GM19467 (cell line): ENCODE measurements around the gene COMMD1.
"Not testable (repeated sequence)": the region's sequence is repeated elsewhere in the genome, so short reads cannot be mapped to it uniquely, and the experiment has no call there.

Experiments
- ATAC-seq: cut with Tn5 transposase; IDR thresholded peaks from one replicate; pipeline ENCODE4 v1.9.1; 2021; ENCODE audit warnings: mild to moderate bottlenecking, moderate library complexity; ENCODE audit not compliant: unreplicated experiment

Gene COMMD1

DNA sequence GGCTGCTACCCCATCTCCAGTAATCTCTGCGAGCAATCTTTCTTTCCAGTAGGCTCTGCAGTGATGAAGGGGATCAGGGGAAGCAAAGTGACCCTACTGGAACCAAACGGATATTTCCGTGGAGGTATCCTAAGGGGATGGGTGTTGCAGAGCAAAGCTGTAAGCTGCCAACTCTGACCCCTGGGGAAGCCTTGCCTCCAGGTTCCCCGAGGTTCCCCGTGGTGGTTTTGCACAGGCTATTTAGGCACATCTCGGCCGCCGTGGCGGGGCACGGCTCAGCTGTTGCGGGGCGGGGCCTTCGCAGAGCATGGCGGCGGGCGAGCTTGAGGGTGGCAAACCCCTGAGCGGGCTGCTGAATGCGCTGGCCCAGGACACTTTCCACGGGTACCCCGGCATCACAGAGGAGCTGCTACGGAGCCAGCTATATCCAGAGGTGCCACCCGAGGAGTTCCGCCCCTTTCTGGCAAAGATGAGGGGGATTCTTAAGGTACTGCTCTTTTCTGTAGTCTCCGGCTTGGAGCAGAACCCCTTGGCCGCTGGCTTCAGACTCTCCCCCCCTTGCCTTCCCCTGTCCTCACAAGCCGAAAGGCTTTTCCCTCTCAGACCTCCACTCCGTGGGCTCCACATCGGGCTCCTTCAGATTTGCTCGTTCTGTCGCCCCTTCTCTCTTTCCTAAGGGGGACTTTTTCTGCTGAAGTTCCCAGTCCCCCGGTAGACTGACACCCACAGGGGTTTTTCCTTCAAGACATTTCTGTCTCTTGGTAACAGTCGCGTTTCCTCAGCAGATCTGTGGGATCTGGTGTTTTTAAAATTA is at the start of gene COMMD1:
COMMD1 (plus strand) TSS at position 303 of the 814 bp plus-strand sequence; CDS start at position 308, 5 bp downstream.
- peak; percentile 98 for ATAC-seq

DNA sequence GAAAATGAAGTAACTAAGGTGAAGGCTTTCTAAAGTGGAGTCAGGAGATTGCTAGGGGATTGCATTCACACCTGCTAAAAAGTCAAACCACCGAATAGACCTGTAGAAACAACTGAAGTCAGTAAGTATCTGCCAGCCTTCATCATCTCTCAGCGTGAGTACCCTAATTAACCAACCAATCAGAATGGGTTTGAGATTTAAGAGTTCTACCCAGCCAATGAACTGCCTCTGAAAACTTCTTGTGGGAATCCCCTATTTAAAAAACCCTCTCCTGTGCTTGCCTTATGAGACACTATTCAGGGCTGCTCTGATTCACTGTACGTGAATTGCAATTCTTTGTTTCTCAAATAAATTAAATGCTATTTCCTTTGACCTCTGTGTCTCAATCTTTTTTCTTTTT is 48.2 kb upstream of the COMMD1 start:
- ATAC-seq: no peak

- ATAC-seq: no peak
Observed at GRCh38 chr2:61862085-61862484, 43.4 kb upstream of the COMMD1 start.

GRCh38 chr2:61866482-61867089 is 38.9 kb upstream of the COMMD1 start:
- not testable (repeated sequence) for ATAC-seq

GRCh38 chr2:61876400-61876799 is 29.1 kb upstream of the COMMD1 start:
- no peak for ATAC-seq

DNA sequence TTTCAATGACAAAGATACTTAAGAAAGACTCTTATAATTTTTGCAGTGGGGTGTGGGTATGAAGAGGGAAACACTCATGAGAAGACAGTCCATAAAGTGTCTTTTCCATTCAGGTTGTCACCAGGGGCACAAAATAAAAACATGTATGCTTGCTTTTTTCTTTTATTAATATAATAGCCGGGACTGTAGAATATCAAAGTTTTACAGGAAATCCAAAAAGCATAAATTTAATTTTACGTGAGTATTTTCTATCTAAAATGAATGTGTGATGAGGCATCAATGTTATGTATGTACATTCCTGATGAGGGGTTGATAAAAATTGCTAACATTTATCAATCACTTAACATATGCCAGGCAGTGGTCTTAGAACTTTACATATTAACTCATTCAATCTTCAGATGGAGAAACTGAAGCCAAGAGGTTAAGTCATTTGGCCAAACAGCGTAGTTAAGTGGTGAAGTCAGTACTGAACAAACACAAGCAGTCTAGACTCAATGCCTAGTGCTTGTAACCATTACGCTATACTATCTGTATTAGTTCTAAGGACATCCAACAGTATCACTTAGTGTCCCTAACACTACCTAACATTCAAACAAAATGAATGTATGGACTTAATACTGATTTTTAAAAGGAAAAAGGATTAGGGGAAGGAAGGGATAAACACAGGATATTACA is 27.8 kb upstream of the COMMD1 start:
- no peak for ATAC-seq

DNA sequence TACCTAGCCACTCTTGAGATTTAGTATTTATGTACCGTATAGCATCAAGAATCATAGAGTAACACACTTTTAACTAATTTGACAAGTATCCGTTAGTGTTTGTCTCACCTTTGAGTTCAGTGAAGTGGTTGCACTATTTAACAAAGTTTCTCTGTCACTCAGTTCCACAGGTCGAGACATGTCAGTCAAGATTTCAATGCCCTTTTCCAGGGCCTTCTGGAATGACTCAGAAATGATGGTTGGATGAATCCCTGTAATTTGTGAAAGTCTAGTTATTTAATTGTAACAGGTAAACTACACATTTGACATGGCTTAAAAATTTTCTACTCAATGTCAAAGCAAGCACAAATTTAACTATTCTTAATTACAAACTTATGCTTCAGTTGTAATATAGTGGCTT is 26.7 kb upstream of the COMMD1 start:
- ATAC-seq: no peak

DNA sequence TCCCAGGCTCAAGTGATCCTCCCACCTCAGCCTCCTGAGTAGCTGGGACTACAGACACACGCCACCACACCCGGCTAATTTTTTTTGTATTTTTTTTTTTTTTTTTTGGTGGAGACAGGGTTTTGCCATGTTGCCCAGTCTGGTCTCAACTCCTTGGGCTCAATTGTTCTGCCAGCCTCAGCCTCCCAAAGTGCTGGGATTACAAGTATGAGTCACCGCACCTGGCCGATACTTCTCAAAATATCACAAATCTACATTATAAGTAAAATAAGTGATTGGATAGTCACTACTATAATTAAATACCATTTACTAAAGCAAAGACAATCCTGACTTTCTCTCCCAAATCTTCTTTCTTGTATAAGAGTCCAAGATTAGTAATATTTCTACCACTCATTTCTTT is 26.1 kb upstream of the COMMD1 start:
- ATAC-seq: not testable (repeated sequence)

DNA sequence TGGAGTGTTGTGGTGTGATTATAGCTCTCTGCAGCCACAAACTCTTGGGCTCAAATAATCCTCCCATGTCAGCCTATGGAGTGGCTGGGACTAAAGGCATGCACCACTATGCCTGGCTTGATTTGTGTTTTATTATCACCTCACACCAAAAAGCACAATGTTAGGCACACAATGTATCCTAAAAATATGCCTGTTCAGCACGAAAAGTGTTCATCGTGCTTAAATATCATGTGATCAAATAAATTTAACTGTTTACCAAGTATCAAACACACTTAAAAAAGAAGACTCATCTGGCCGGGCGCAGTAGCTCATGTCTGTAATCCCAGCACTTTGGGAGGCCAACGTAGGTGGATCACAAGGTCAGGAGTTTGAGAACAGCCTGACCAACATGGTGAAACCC is 22.6 kb upstream of the COMMD1 start:
- no peak for ATAC-seq

DNA sequence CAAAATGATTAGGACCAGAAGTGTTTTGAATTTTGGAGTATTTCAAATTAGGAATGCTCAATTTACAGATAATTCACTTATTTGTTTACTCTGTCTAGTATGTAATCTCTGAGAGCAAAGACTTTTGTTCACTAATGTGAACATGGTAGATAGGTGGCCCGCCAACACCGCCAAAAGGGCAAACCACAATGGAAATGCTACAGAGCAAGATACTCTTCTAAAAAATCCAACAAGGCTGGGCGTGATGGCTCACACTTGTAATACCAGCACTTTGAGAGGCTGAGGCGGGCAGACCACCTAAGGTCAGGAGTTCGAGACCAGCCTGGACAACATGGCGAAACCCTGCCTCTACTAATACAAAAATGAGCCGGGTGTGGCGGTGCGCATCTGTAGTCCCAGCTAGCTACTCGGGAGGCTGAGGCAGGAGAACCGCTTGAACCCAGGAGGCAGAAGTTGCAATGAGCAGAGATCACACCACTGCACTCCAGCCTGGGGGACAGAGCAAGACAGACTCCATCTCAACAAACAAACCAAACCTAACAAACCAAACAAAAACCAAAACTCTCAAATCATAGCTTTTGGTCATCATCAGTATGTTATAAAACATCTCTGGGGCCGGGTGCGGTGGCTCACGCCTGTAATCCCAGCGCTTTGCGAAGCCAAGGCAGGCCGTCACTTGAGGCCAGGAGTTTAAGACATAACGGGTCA is 19.4 kb upstream of the COMMD1 start:
- no peak for ATAC-seq

DNA sequence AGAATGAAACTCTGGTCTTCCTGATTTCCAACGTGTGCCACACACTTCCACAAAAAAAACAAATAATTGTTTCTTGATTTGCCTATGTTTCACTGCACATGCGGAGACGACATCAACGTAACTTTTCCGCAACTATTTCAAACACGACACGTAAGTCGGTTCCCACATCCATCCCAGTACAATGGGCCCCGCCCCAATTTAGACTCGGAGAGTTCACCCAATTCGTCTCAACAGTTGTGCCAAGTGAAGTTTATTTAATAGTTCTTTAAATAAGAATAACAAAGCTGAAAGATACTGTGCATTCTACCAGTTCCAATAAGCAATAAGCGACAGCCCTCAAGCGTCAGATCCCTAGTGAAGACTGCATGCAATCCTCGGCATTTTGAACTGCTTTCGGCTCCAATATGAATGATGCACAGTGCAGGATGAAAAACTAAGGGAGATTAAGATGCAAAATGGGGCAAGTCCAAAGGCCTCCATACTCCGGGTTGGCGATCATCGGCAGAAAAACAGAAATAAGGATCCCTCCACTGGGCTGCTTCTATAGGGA is 17.7 kb upstream of the COMMD1 start:
- no peak for ATAC-seq

GRCh38 chr2:61888267-61889055 is 17.0 kb upstream of the COMMD1 start, which contains the start of gene CCT4:
TSS of gene CCT4 (minus strand) at chr2:61888656. CDS start at chr2:61888507, 149 bp downstream.
- peak; percentile 68 for ATAC-seq

DNA sequence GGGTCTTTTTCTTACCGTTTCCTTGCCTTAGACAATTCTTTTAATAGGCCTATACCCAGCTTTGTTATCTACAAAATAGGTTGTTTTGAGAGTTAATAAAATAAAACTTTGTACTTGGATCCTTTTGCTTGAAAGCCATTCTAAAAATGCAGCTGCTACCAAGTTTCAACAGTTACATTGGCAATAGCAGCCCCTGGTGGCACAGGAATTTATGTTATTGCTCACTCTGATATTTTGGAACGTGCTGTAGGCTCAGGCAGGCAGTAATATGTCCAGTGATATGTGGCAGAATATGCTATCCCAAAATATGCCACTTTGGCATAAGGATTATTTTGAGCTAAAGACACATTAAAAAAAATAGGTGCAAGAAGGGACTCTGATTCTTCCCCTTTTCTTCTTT is 6.7 kb upstream of the COMMD1 start:
- ATAC-seq: no peak

DNA sequence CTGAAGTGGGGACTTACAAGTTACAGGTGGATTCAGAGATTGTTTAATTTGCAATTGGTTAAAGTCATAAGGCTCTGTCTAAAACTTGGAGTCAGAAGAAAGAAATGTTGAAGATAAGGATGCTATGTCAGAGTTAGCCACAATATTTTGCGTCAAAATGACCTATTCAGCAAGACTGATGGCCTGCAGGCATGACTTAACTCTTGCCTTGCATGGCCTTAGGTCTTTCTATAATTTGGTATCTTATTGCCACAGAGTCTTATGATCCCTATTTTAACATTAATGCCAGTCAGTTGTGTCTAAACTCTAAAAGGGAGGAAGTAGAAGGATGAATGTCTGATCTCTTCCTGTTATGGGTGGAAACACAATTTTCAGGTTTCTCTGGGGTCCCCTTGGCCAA is 5.2 kb upstream of the COMMD1 start:
- no peak for ATAC-seq

DNA sequence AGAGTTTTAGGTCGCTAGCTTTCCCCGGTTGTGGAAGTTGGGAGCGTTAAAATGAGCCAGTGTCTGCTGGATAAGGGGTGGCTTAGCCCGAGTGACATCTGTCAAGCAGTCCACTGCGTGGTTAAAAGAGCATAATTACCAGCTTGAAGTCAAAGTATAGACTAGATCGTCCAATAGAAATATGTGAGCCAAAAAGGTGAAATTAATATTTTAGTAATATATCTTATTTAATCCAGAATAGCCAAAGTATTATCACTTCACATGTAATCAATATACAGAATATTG is 654 bp downstream of the COMMD1 start:
- no peak for ATAC-seq

GRCh38 chr2:61909116-61909515 is 3.6 kb downstream of the COMMD1 start:
- ATAC-seq: no peak

- ATAC-seq: no peak
Observed at GRCh38 chr2:61910603-61911002, 5.1 kb downstream of the COMMD1 start.

- no peak for ATAC-seq
Observed at GRCh38 chr2:61911510-61911909, 6.0 kb downstream of the COMMD1 start.

DNA sequence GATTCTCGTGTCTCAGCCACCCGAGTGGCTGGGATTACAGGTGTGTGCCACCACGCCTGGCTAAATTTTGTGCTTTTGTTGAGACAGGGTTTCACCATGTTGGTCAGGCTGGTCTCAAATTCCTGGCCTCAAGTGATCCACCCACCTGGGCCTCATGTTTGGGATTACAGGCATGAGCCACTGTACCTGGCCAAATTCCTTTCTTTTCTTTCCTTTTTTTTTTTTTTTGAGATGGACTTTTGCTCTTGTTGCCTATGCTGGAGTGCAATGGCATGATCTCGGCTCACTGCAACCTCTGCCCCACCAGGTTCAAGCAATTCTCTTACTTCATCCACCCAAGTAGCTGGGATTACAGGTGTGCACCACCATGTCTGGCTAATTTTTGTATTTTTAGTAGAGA is 9.3 kb downstream of the COMMD1 start:
- ATAC-seq: not testable (repeated sequence)

GRCh38 chr2:61920548-61920947 is 15.1 kb downstream of the COMMD1 start:
- no peak for ATAC-seq
